Transverse colon (tissue), 4 donors: ENCODE measurements around the gene INSRR.

Source experiments
- POLR2AphosphoS5 ChIP-seq, 3 donors: sonication (generic); formaldehyde crosslinking; IDR thresholded peaks; one replicate each; pipeline ENCODE4 v1.6.1; 2016; ENCODE audit warnings: antibody characterized with exemption in 3 of 3
- TF ChIP-seq, protein P1 (sequence below), 5 experiments: fragments of 200-600 bp in 3 of 5; fragments of 450-650 bp in 2 of 5; sonication (generic) in 3 of 5; IDR thresholded peaks; 1 replicate in 2 of 5; 2 replicates in 3 of 5; pipeline ENCODE4 v1.5.1; 2016 to 2017; ENCODE audit warnings: antibody characterized with exemption in 5 of 5, inconsistent platforms in 3 of 5, mild to moderate bottlenecking in 2 of 5, moderate library complexity in 1 of 5

- TF ChIP-seq POLR2AphosphoS5 (IDR thresholded peaks at IDR 0.05): no peak
- TF ChIP-seq, protein P1, sequence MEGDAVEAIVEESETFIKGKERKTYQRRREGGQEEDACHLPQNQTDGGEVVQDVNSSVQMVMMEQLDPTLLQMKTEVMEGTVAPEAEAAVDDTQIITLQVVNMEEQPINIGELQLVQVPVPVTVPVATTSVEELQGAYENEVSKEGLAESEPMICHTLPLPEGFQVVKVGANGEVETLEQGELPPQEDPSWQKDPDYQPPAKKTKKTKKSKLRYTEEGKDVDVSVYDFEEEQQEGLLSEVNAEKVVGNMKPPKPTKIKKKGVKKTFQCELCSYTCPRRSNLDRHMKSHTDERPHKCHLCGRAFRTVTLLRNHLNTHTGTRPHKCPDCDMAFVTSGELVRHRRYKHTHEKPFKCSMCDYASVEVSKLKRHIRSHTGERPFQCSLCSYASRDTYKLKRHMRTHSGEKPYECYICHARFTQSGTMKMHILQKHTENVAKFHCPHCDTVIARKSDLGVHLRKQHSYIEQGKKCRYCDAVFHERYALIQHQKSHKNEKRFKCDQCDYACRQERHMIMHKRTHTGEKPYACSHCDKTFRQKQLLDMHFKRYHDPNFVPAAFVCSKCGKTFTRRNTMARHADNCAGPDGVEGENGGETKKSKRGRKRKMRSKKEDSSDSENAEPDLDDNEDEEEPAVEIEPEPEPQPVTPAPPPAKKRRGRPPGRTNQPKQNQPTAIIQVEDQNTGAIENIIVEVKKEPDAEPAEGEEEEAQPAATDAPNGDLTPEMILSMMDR (IDR thresholded peaks at IDR 0.05): no peak
Measured at GRCh38 chr1:156894001-156894400, 35.1 kb upstream of the INSRR start.
